Testis (tissue), 5 donors: ENCODE measurements around the gene PNPO. TPM values are rescaled to one million over a fixed set of nuclear protein-coding genes. Genes with fewer than 3 reads are reported as not detected.

Experiments
- DNase-seq: peaks from one replicate; pipeline ENCODE4 v3.0.0-alpha.2; 2019
- H3K27ac ChIP-seq, 2 donors: fragments of 200-600 bp; sonication (generic); one replicate each; pipeline ENCODE4 v1.5.1; 2019
- H3K27me3 ChIP-seq: fragments of 200-600 bp; sonication (generic); one replicate; pipeline ENCODE4 v1.5.1; 2019
- H3K36me3 ChIP-seq: fragments of 200-600 bp; sonication (generic); one replicate; pipeline ENCODE4 v1.5.1; 2017; ENCODE audit warnings: low read depth; ENCODE audit errors: missing control alignments
- H3K4me1 ChIP-seq: fragments of 200-600 bp; sonication (generic); one replicate; pipeline ENCODE4 v1.5.1; 2019
- H3K4me3 ChIP-seq, 2 donors: fragments of 200-600 bp; sonication (generic); one replicate each; pipeline ENCODE4 v1.5.1; 2017 to 2019
- H3K9me3 ChIP-seq: fragments of 200-600 bp; sonication (generic); one replicate; pipeline ENCODE4 v1.5.1; 2017
- CTCF ChIP-seq, 3 experiments: fragments of 450-650 bp in 2 of 3; fragments of 200-600 bp in 1 of 3; sonication (generic) in 1 of 3; IDR thresholded peaks; one replicate each; pipeline ENCODE4 v1.5.1; 2016 to 2019; ENCODE audit warnings: antibody characterized with exemption in 3 of 3, mild to moderate bottlenecking in 2 of 3, moderate library complexity in 1 of 3
- POLR2A ChIP-seq: fragments of 450-650 bp; IDR thresholded peaks from one replicate; pipeline ENCODE4 v1.6.1; 2017; ENCODE audit warnings: antibody characterized with exemption, mild to moderate bottlenecking, moderate library complexity
- WGBS, 2 donors: methylation state at CpG; one replicate each; pipeline ENCODE4 v1.1.5; 2018; 5-methylcytosine and 5-hydroxymethylcytosine counted together
- intact Hi-C: fragments of 100-400 bp; cut with DNase I; formaldehyde crosslinking; loops from one replicate; pipeline ENCODE4 v1.15.1; 2023; ENCODE audit warnings: low total_unique reads
- long read RNA-seq, 2 donors: transcript quantifications; one replicate each; lab custom pipeline, GENCODE V29; 2026
- polyA plus RNA-seq: library from polyadenylated mRNA; stranded (reverse); fragments of 350-450 nt; fragmentation: Illumina TruSeq; extraction: RNeasy Lipid Tissue Mini Kit (QIAGEN cat#74804); gene quantifications from one replicate; pipeline ENCODE4 v1.2.3, GENCODE V29; 2014; ENCODE audit warnings: low read depth, low replicate concordance; ENCODE audit not compliant: insufficient read depth
- total RNA-seq, 2 donors: library from RNA; depleted of rRNA; stranded (reverse); fragments of >200 nt; gene quantifications; one replicate each; pipeline ENCODE4 v1.2.3, GENCODE V29; 2016

Gene PNPO
- total RNA-seq (10 to 100 TPM; 37.5 to 41.7 TPM), polyA plus RNA-seq (21.3 TPM)
- long read RNA-seq, donor 1, partial matches to known transcripts = 5 of 9 reads
- long read RNA-seq, donor 1, other reads (novel, unspliced or antisense) = 0 of 9 reads
- long read RNA-seq, donor 2, partial matches to known transcripts = 0 of 2 reads
- long read RNA-seq, donor 2, other reads (novel, unspliced or antisense) = 0 of 2 reads

- H3K27me3 ChIP-seq = no peaks in the 10 kb centered on the region
- WGBS, 2 donors = 1 to 2% methylated on average over 27 to 50 of the region's 50 CpGs
- intact Hi-C loops = no loop called here
- TF ChIP-seq POLR2A (no peak), CTCF (IDR thresholded peaks at IDR 0.05) (no peak)
- no peaks in the 10 kb centered on the region for H3K9me3 ChIP-seq
- H3K36me3 ChIP-seq = no peaks in the 10 kb centered on the region
- peak within 1 kb of the TSS; percentile 78 to 80 for H3K4me3 ChIP-seq
- peak; percentile 98 for DNase-seq
- peak within 1 kb of the TSS; percentile 59 to 86 for H3K27ac ChIP-seq
- peaks cover 49% of the 10 kb centered on the region for H3K4me1 ChIP-seq
Observed at GRCh38 chr17:47941246-47942095, at the start of gene PNPO. Gene PNPO (plus strand): TSS chr17:47941571. CDS start chr17:47941676, 105 bp downstream.

- peaks cover 22% of the 10 kb centered on the region for H3K4me1 ChIP-seq
- H3K27me3 ChIP-seq = no peaks in the 10 kb centered on the region
- TF ChIP-seq CTCF (IDR thresholded peaks at IDR 0.05) (no peak), POLR2A (no peak)
- no peaks in the 10 kb centered on the region for H3K36me3 ChIP-seq
- 19 to 24% methylated on average over 11 of the region's 11 CpGs for WGBS, 2 donors
- no peaks in the 10 kb centered on the region for H3K9me3 ChIP-seq
- H3K27ac ChIP-seq = peak overlapping the region; percentile 79 to 81
- peak overlapping the region; percentile 67 to 78 for H3K4me3 ChIP-seq
- no peak for DNase-seq
- intact Hi-C loops = loop anchor here (5.0 kb wide), 1 partner anchor 53 kb away; no protein-coding TSS in a partner anchor
Observed at GRCh38 chr17:47894498-47895346, 46.6 kb upstream of the PNPO start.

GRCh38 chr17:47895347-47895855, 46.0 kb upstream of the PNPO start:
- WGBS, 2 donors = 0 to 1% methylated on average over 24 to 25 of the region's 25 CpGs
- intact Hi-C loops = no loop called here
- no peaks in the 10 kb centered on the region for H3K36me3 ChIP-seq
- H3K4me3 ChIP-seq = peak overlapping the region; percentile 67 to 78
- H3K27me3 ChIP-seq = no peaks in the 10 kb centered on the region
- peak; percentile 64 for TF ChIP-seq POLR2A
- TF ChIP-seq CTCF (IDR thresholded peaks at IDR 0.05) = no peak
- peak overlapping the region; percentile 79 to 81 for H3K27ac ChIP-seq
- H3K4me1 ChIP-seq = peaks cover 22% of the 10 kb centered on the region
- peak; percentile 41 for DNase-seq
- no peaks in the 10 kb centered on the region for H3K9me3 ChIP-seq

- Histone ChIP-seq H3K36me3 (no peaks in the 10 kb centered on the region), H3K27ac (peak within 1 kb of the TSS; percentile 100), H3K27me3 (no peaks in the 10 kb centered on the region), H3K9me3 (no peaks in the 10 kb centered on the region), H3K4me3 (peak within 1 kb of the TSS; percentile 90 to 91), H3K4me1 (peaks cover 22% of the 10 kb centered on the region)
- 0% methylated on average over 26 to 46 of the region's 70 CpGs for WGBS, 2 donors
- intact Hi-C loops = no loop called here
- peak; percentile 100 for DNase-seq
- TF ChIP-seq POLR2A (no peak), CTCF (IDR thresholded peaks at IDR 0.05) (peak in 2 of 3 experiments; percentile 48 to 82)
Observed at GRCh38 chr17:47895856-47896671, 45.3 kb upstream of the PNPO start, which contains the start of gene SP2. Gene SP2 (plus strand): TSS chr17:47896236. CDS start chr17:47896287, 51 bp downstream.
